Hepatocyte (in vitro differentiated cells): ENCODE results near the gene TRAPPC8. TPM values are rescaled to one million over a fixed set of nuclear protein-coding genes. Genes with fewer than 3 reads are reported as not detected.
"Not testable (repeated sequence)": the region's sequence is repeated elsewhere in the genome, so short reads cannot be mapped to it uniquely, and the experiment has no call there.

Experiments
- DNase-seq: peaks from one replicate; pipeline ENCODE4 v3.0.0-alpha.2; 2016; ENCODE audit warnings: low spot score
- H2AFZ ChIP-seq: fragments of 200-600 bp; sonication (generic); 2 replicates; pipeline ENCODE4 v1.6.0; 2016; ENCODE audit warnings: antibody characterized with exemption, mild to moderate bottlenecking
- H3K27ac ChIP-seq: fragments of 200-600 bp; sonication (generic); 2 replicates; pipeline ENCODE4 v1.5.1; 2016; ENCODE audit warnings: mild to moderate bottlenecking
- H3K27me3 ChIP-seq: fragments of 200-600 bp; sonication (generic); 2 replicates; pipeline ENCODE4 v1.6.1; 2016
- H3K36me3 ChIP-seq: fragments of 200-600 bp; sonication (generic); replicated peaks from 2 replicates; pipeline ENCODE4 v1.5.1; 2016; ENCODE audit warnings: low read depth; ENCODE audit not compliant: insufficient read depth
- H3K4me1 ChIP-seq: fragments of 200-600 bp; sonication (generic); 2 replicates; pipeline ENCODE4 v1.5.1; 2016; ENCODE audit warnings: mild to moderate bottlenecking, moderate library complexity; ENCODE audit not compliant: insufficient read depth
- H3K4me2 ChIP-seq: fragments of 200-600 bp; sonication (generic); 2 replicates; pipeline ENCODE4 v1.6.0; 2016
- H3K4me3 ChIP-seq: fragments of 200-600 bp; sonication (generic); 2 replicates; pipeline ENCODE4 v1.5.1; 2016; ENCODE audit warnings: mild to moderate bottlenecking
- H3K79me2 ChIP-seq: fragments of 200-600 bp; sonication (generic); 2 replicates; pipeline ENCODE4 v1.6.0; 2017; ENCODE audit warnings: mild to moderate bottlenecking
- H3K9me2 ChIP-seq: fragments of 200-600 bp; sonication (generic); replicated peaks from 2 replicates; pipeline ENCODE4 v1.6.0; 2017; ENCODE audit warnings: mild to moderate bottlenecking; ENCODE audit not compliant: insufficient read depth
- H3K9me3 ChIP-seq: fragments of 200-600 bp; sonication (generic); 2 replicates; pipeline ENCODE4 v1.5.1; 2016; ENCODE audit warnings: low read depth, mild to moderate bottlenecking
- H4K20me1 ChIP-seq: fragments of 200-600 bp; sonication (generic); 2 replicates; pipeline ENCODE4 v1.6.0; 2016; ENCODE audit warnings: mild to moderate bottlenecking; ENCODE audit not compliant: insufficient read depth, poor library complexity, severe bottlenecking
- CTCF ChIP-seq: fragments of 200-600 bp; sonication (generic); IDR thresholded peaks from 2 replicates; pipeline ENCODE4 v1.5.1; 2016; ENCODE audit warnings: antibody characterized with exemption, mild to moderate bottlenecking; ENCODE audit not compliant: poor library complexity
- EZH2 ChIP-seq: fragments of 200-600 bp; sonication (generic); IDR thresholded peaks from 2 replicates; pipeline ENCODE4 v1.6.1; 2016; ENCODE audit warnings: antibody characterized with exemption, mild to moderate bottlenecking, borderline replicate concordance
- EZH2phosphoT487 ChIP-seq: fragments of 200-600 bp; sonication (generic); IDR thresholded peaks from one replicate; pipeline ENCODE4 v1.6.1; 2018; ENCODE audit warnings: antibody characterized with exemption, mild to moderate bottlenecking, low read depth, moderate library complexity; ENCODE audit not compliant: unreplicated experiment, severe bottlenecking
- WGBS: methylation state at CpG from one replicate; pipeline ENCODE4 v1.1.6; 2016; ENCODE audit warnings: low lambda C conversion rate; ENCODE audit errors: missing lambda C conversion rate; 5-methylcytosine and 5-hydroxymethylcytosine counted together
- polyA plus RNA-seq: library from polyadenylated mRNA; unstranded; fragments of >200 nt; fragmentation: Nextera tagmentation; extraction: Ambion mirVana; gene quantifications from 2 replicates; pipeline ENCODE4 v1.2.1, GENCODE V29; 2016
- total RNA-seq: library from RNA; depleted of rRNA; stranded (reverse); fragments of >200 nt; gene quantifications from 2 replicates; pipeline ENCODE4 v1.2.3, GENCODE V29; 2014

Gene TRAPPC8
- total and polyA plus RNA-seq, 2 experiments from 2014 or later: 12.6 to 68.7 TPM

GRCh38 chr18:31943878-31944816 is 1.2 kb upstream of the TRAPPC8 start:
- no peak for DNase-seq
- Histone ChIP-seq H3K36me3 (no peaks in the 10 kb centered on the region), H3K4me2 (peak overlapping the region; percentile 77), H3K9me3 (no peaks in the 10 kb centered on the region), H3K9me2 (no peaks in the 10 kb centered on the region), H3K27me3 (no peaks in the 10 kb centered on the region), H3K27ac (peak overlapping the region; percentile 75), H4K20me1 (peaks cover 26% of the 10 kb centered on the region), H3K79me2 (peaks cover 31% of the 10 kb centered on the region), H3K4me1 (peaks cover 9% of the 10 kb centered on the region), H3K4me3 (peak overlapping the region; percentile 49), H2AFZ (peak overlapping the region; percentile 54)
- WGBS: 6% methylated on average over 15 of the region's 15 CpGs
- TF ChIP-seq EZH2phosphoT487: no peak

- no peaks in the 10 kb centered on the region for H3K36me3 ChIP-seq
- DNase-seq: peak; percentile 72
- H3K79me2 ChIP-seq: peaks cover 48% of the 10 kb centered on the region
- peak overlapping the region; percentile 77 for H3K4me2 ChIP-seq
- H3K9me3 ChIP-seq: no peaks in the 10 kb centered on the region
- 2% methylated on average over 51 of the region's 64 CpGs for WGBS
- H4K20me1 ChIP-seq: peaks cover 41% of the 10 kb centered on the region
- H3K4me3 ChIP-seq: peak overlapping the region; percentile 79
- H3K9me2 ChIP-seq: no peaks in the 10 kb centered on the region
- H3K4me1 ChIP-seq: peaks cover 9% of the 10 kb centered on the region
- H3K27ac ChIP-seq: peak overlapping the region; percentile 96
- TF ChIP-seq CTCF (no peak), EZH2phosphoT487 (no peak), EZH2 (no peak)
- no peaks in the 10 kb centered on the region for H3K27me3 ChIP-seq
- H2AFZ ChIP-seq: peak overlapping the region; percentile 77
Measured at GRCh38 chr18:31942291-31942998, 483 bp downstream of the TRAPPC8 start.

- no peaks in the 10 kb centered on the region for H3K9me3 ChIP-seq
- peak overlapping the region; percentile 79 for H3K4me3 ChIP-seq
- H2AFZ ChIP-seq: no peak overlapping the region
- H4K20me1 ChIP-seq: peaks cover 41% of the 10 kb centered on the region
- 88% methylated on average over 24 of the region's 24 CpGs for WGBS
- H3K9me2 ChIP-seq: no peaks in the 10 kb centered on the region
- no peaks in the 10 kb centered on the region for H3K27me3 ChIP-seq
- no peak for DNase-seq
- H3K36me3 ChIP-seq: no peaks in the 10 kb centered on the region
- H3K27ac ChIP-seq: peak overlapping the region; percentile 96
- H3K4me2 ChIP-seq: peak overlapping the region; percentile 77
- no peak for TF ChIP-seq EZH2phosphoT487
- TF ChIP-seq EZH2: no peak
- no peak for TF ChIP-seq CTCF
- peaks cover 9% of the 10 kb centered on the region for H3K4me1 ChIP-seq
- H3K79me2 ChIP-seq: peaks cover 59% of the 10 kb centered on the region
Measured at GRCh38 chr18:31941010-31941809, 1.7 kb downstream of the TRAPPC8 start.

GRCh38 chr18:31934773-31935172 is 8.2 kb downstream of the TRAPPC8 start:
- H3K4me2 ChIP-seq: not testable (repeated sequence)

More at GRCh38 chr18:31934773-31935172, 8.2 kb downstream of the TRAPPC8 start:
- not testable (repeated sequence) for H2AFZ ChIP-seq, H3K4me1 ChIP-seq, H3K4me3 ChIP-seq, DNase-seq, H3K36me3 ChIP-seq, H3K27me3 ChIP-seq, H3K9me2 ChIP-seq, H3K9me3 ChIP-seq, H3K27ac ChIP-seq
- WGBS: 94% methylated on average over 8 of the region's 8 CpGs
- Histone ChIP-seq H4K20me1 (peaks cover 43% of the 10 kb centered on the region), H3K79me2 (peaks cover 95% of the 10 kb centered on the region)
